Activated T-helper 1 cell treated with anti-CD3 and anti-CD28 coated beads, Interleukin-12 subunit alpha, Interleukin-12 subunit beta, Interleukin-2, Interleukin-4 antibody, amounts not matched to agents 30 ng/mL and 10 ng/mL and 1 ng/mL, durations not matched to agents 14 hours and 24 hours and 36 hours (primary cell): Measurements from ENCODE around the gene ACOT12. TPM values are rescaled to one million over a fixed set of nuclear protein-coding genes. Genes with fewer than 3 reads are reported as not detected.
"Not testable (repeated sequence)": the region's sequence is repeated elsewhere in the genome, so short reads cannot be mapped to it uniquely, and the experiment has no call there.

Source experiments
- DNase-seq: peaks from one replicate; pipeline ENCODE4 v3.0.0; 2021; ENCODE audit warnings: low spot score
- H3K27ac Mint-ChIP-seq: one replicate; pipeline ENCODE4 v1.8.0; 2021; ENCODE audit warnings: mild to moderate bottlenecking, mixed read lengths
- H3K27me3 Mint-ChIP-seq: one replicate; pipeline ENCODE4 v1.8.0; 2022; ENCODE audit warnings: mild to moderate bottlenecking, moderate library complexity, mixed read lengths; ENCODE audit not compliant: insufficient read depth
- H3K36me3 Mint-ChIP-seq: one replicate; pipeline ENCODE4 v1.8.0; 2021; ENCODE audit warnings: low read depth, mixed read lengths
- H3K4me1 Mint-ChIP-seq: one replicate; pipeline ENCODE4 v1.8.0; 2021; ENCODE audit warnings: low read depth, mixed read lengths
- H3K4me3 Mint-ChIP-seq: one replicate; pipeline ENCODE4 v1.8.0; 2021; ENCODE audit warnings: mild to moderate bottlenecking, moderate library complexity, mixed read lengths
- H3K9me3 Mint-ChIP-seq: one replicate; pipeline ENCODE4 v1.8.0; 2021; ENCODE audit warnings: mixed read lengths
- intact Hi-C: fragments of 100-400 bp; cut with micrococcal nuclease; formaldehyde crosslinking; loops from one replicate; pipeline ENCODE4 v1.15.1; 2024
- total RNA-seq: library from RNA; stranded (reverse); gene quantifications from 2 replicates; pipeline ENCODE4 v1.2.3, GENCODE V29; 2022

ACOT12 gene
- total RNA-seq, 1 donor from 2014 or later, result not detected

GRCh38 chr5:81294021-81294420 lies 99.9 kb downstream of the ACOT12 start:
- not testable (repeated sequence) for H3K27me3 Mint-ChIP-seq, DNase-seq, H3K4me3 Mint-ChIP-seq, H3K27ac Mint-ChIP-seq
- intact Hi-C loops, result loop anchor here (10.0 kb wide), 1 partner anchor 49 kb away; no protein-coding TSS in a partner anchor
- H3K36me3 Mint-ChIP-seq, result peaks cover 19% of the 10 kb centered on the region
- peaks cover 37% of the 10 kb centered on the region for H3K4me1 Mint-ChIP-seq
- H3K9me3 Mint-ChIP-seq, result peaks cover 36% of the 10 kb centered on the region

- Mint-ChIP-seq H3K36me3 (peaks cover 19% of the 10 kb centered on the region), H3K4me1 (peaks cover 37% of the 10 kb centered on the region), H3K27me3 (no peaks in the 10 kb centered on the region), H3K9me3 (peaks cover 36% of the 10 kb centered on the region), H3K4me3 (no peak overlapping the region), H3K27ac (no peak overlapping the region)
- intact Hi-C loops, result loop anchor here (10.0 kb wide), 1 partner anchor 47 kb away; no protein-coding TSS in a partner anchor
- DNase-seq, result no peak
Measured at GRCh38 chr5:81292130-81292529, 101.8 kb downstream of the ACOT12 start.

GRCh38 chr5:81290146-81290545 lies 103.8 kb downstream of the ACOT12 start:
- intact Hi-C loops, result loop anchor here (10.0 kb wide), 1 partner anchor 45 kb away; no protein-coding TSS in a partner anchor
- Mint-ChIP-seq H3K36me3 (peaks cover 22% of the 10 kb centered on the region), H3K9me3 (peaks cover 36% of the 10 kb centered on the region), H3K4me1 (peaks cover 41% of the 10 kb centered on the region), H3K27ac (no peak overlapping the region), H3K27me3 (no peaks in the 10 kb centered on the region), H3K4me3 (no peak overlapping the region)
- no peak for DNase-seq

- peaks cover 36% of the 10 kb centered on the region for H3K4me1 Mint-ChIP-seq
- no peak overlapping the region for H3K4me3 Mint-ChIP-seq
Measured at GRCh38 chr5:81288021-81288433, 105.9 kb downstream of the ACOT12 start.

GRCh38 chr5:81286059-81286617 lies 107.8 kb downstream of the ACOT12 start:
- peaks cover 6% of the 10 kb centered on the region for H3K36me3 Mint-ChIP-seq
- H3K27ac Mint-ChIP-seq, result no peak overlapping the region
- no peak for DNase-seq
- H3K9me3 Mint-ChIP-seq, result peaks cover 18% of the 10 kb centered on the region
- H3K27me3 Mint-ChIP-seq, result no peaks in the 10 kb centered on the region
- no peak overlapping the region for H3K4me3 Mint-ChIP-seq
- peaks cover 22% of the 10 kb centered on the region for H3K4me1 Mint-ChIP-seq
- intact Hi-C loops, result no loop called here

More at GRCh38 chr5:81288021-81288433, 105.9 kb downstream of the ACOT12 start:
- Mint-ChIP-seq H3K36me3 (peaks cover 17% of the 10 kb centered on the region), H3K27me3 (no peaks in the 10 kb centered on the region), H3K9me3 (peaks cover 28% of the 10 kb centered on the region), H3K27ac (no peak overlapping the region)
- intact Hi-C loops, result no loop called here
- DNase-seq, result no peak

- peaks cover 7% of the 10 kb centered on the region for H3K36me3 Mint-ChIP-seq
- no peak overlapping the region for H3K27ac Mint-ChIP-seq
- H3K4me3 Mint-ChIP-seq, result no peak overlapping the region
- intact Hi-C loops, result no loop called here
- no peaks in the 10 kb centered on the region for H3K27me3 Mint-ChIP-seq
- H3K4me1 Mint-ChIP-seq, result peaks cover 9% of the 10 kb centered on the region
- no peak for DNase-seq
- H3K9me3 Mint-ChIP-seq, result peaks cover 16% of the 10 kb centered on the region
Measured at GRCh38 chr5:81283976-81284375, 110.0 kb downstream of the ACOT12 start.

Other genes with a start within 250 kb of the ACOT12 start
- gene CKMT2, start 160.8 kb downstream of the ACOT12 start, total RNA-seq, result not detected in 2 replicates
- 41.7 and 47.3 TPM in 2 replicates for gene ZCCHC9, start 92.5 kb downstream of the ACOT12 start, total RNA-seq